Measurements from ENCODE around the gene HOXB7.

DNA sequence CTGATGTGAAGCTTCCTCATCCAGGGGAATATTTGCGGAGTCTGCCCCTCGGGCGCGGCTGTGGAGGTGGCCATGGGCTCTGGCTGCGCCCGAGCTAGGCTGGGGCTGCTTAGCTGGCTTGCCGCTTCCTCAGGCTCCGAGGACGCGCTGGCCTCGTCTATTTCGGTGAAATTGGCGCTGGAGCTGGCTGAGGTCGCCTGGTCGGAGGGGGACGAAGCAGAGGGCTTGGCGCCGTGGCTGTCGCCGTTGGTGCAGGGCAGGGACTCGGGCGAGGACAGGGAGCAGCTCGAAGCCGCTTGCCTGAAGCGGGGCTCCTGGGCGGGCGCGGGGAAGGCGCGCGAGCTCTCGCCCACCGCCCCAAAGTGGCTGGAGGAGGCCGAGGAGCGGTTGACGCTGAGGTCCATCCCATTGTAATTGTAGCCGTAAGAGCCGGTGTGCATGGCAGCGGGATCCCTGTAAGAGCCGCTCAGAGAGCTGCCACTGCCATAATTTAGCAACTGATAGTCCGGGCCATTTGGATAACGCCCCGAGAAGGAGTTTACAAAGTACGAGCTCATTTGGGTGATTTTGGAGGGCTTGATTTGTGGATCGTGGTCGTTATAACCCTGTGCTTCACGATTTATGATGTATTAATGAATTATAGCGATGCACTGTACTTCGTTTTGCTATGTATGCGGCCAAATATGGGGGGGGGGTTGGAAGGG is 17.5 kb downstream of the HOXB7 start, which contains the start of gene HOXB5:
- TF ChIP-seq NFRKB (IDR thresholded peaks at IDR 0.05) (no peak), TARDBP (IDR thresholded peaks at IDR 0.05) (no peak), LEF1 (IDR thresholded peaks at IDR 0.05; ENCODE audit: borderline replicate concordance) (no peak), BHLHE40 (IDR thresholded peaks at IDR 0.05; ENCODE audit: borderline replicate concordance) (no peak), HDGF (IDR thresholded peaks at IDR 0.05; ENCODE audit: borderline replicate concordance) (0 out of 2 replicates have a peak, but pooled peaks have one; percentile 95), SUZ12 (IDR thresholded peaks at IDR 0.05) (no peak), FOXA1 (IDR thresholded peaks at IDR 0.05) (no peak)

Data from HEK293T (cell line).